ENCODE results near the gene PTPRG.

DNA sequence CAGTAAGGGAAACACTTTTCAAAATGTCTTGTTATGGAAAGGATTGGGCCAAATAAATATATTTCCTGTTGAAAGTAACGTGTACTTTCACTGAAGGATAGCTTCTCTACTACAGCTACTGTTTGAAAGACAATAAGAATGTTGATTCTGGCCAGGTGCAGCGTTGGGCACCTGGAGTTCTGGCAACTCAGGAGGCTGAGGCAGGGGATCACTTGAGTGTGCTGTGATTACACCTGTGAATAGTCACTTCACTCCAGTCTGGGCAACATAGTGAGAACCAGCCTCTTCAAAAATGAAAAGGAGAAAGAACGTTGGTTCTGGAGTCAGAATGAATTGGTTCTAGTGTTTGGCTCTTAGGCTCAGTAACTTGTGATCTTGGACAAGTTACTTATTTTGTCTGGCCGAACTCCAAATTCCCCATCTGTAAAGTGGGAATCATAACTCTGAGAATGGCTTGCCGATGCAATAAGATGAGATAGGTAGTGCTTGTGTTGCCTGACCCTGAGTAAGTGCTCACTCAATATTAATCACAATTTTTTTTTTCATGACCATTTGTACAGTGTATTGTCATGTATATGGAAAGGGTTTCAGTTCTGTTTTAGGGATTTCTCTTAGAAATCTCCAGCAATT is 310.8 kb downstream of the PTPRG start:
- TF ChIP-seq, protein P1, sequence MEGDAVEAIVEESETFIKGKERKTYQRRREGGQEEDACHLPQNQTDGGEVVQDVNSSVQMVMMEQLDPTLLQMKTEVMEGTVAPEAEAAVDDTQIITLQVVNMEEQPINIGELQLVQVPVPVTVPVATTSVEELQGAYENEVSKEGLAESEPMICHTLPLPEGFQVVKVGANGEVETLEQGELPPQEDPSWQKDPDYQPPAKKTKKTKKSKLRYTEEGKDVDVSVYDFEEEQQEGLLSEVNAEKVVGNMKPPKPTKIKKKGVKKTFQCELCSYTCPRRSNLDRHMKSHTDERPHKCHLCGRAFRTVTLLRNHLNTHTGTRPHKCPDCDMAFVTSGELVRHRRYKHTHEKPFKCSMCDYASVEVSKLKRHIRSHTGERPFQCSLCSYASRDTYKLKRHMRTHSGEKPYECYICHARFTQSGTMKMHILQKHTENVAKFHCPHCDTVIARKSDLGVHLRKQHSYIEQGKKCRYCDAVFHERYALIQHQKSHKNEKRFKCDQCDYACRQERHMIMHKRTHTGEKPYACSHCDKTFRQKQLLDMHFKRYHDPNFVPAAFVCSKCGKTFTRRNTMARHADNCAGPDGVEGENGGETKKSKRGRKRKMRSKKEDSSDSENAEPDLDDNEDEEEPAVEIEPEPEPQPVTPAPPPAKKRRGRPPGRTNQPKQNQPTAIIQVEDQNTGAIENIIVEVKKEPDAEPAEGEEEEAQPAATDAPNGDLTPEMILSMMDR (conservative IDR thresholded peaks at IDR 0.05; ENCODE audit: low read depth, low read length): no peak
- TF ChIP-seq EZH2phosphoT487 (IDR thresholded peaks at IDR 0.05; ENCODE audit: borderline replicate concordance, low read length): no peak
- no peak for TF ChIP-seq EZH2 (IDR thresholded peaks at IDR 0.05; ENCODE audit: low read length, unreplicated experiment)

Measured in PC-3 (cell line).